NCI-H1417 treated with DMSO at 0.1 percent for 48 hours (cell line): Measurements from ENCODE around the gene GRM7.

Experiments used
- DNase-seq: peaks from one replicate; lab custom pipeline; 2025; lab: John Stamatoyannopoulos, UW

The GRM7 gene

GRCh38 chr3:7400360-7400759 is 539.4 kb downstream of the GRM7 start:
- no peak for DNase-seq

DNA sequence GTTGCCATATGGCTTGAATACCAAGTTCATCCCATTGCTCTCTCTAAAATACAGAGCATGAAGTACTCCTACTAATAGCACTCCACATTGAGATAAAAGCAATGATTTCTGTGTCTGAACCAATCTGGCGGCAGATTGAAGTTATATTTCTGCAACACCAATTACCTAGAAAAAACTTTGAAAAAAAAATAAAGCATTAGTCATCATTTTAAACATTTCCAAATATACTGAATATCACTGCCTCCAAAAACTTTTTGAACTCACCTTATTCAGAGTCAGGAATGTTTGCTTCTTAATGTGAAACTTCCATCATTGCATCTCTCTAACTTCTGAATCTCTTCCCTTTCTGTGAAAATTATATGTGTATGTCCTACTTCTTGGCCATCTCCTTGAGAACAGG is 540.5 kb downstream of the GRM7 start:
- no peak for DNase-seq

DNA sequence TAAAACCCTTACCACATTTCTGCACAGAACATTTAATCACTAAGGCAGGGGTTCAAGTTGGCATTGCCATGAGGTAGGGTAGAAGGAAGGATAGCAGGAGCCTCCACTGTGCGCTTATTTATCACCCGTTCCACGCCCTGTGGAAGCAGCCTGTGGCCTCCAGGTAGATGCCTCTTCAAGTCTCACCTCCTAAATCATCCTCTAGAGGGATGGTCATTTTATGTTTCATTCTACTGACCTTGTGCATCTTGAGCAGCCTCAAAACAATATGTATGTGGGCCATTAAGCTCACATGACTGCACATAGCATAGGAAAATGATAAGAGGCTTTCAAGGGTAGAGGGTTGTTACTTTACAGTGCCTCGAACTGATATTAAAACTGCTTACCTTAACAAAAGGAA is 546.2 kb downstream of the GRM7 start:
- no peak for DNase-seq

GRCh38 chr3:7410782-7411181 is 549.9 kb downstream of the GRM7 start:
- DNase-seq = no peak

- no peak for DNase-seq
These were observed 560.1 kb downstream of the GRM7 start for GRCh38 chr3:7421065-7421464.

GRCh38 chr3:7423036-7423435 is 562.1 kb downstream of the GRM7 start:
- no peak for DNase-seq

DNA sequence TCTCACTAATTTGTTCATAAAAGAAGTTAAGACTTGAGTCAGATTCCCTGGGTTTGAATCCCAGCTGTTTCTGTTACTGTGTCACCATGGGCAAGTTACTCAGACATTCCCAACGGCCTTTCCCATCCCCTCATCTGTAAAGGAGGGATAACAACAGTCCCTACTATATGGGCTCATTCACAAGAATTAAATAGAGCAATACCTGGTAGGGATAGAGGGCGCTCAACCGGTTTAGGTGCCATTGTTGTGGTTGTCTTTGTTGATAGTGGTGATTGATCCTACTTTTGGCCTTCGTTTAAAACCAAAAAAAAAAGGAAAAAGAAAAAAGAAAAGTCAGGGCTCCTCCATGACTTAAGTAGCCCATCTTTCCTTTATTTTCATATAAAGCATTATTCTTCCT is 563.1 kb downstream of the GRM7 start:
- no peak for DNase-seq

- DNase-seq = no peak
These were observed 567.3 kb downstream of the GRM7 start for GRCh38 chr3:7428206-7428718.

DNA sequence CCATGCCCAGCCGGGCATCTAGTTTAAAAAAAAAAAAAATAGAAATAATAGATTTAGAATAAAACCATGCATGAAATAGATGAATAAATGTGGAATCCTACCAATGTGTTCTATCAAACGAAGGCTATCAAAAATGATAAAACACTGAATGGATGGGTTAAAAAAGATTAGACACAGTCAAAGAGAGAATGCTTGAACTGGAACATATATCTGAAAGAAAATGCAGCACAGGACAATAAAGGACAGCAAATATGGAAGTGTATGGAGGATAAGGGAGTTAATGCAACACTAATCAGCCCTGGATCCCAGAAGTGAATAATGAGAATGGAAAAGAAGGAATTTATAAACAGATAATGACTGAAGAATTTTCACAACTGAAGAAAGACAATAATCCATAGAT is 571.7 kb downstream of the GRM7 start:
- no peak for DNase-seq

- DNase-seq = no peak
These were observed 572.2 kb downstream of the GRM7 start for GRCh38 chr3:7433073-7433472.

- DNase-seq = no peak
These were observed 575.6 kb downstream of the GRM7 start for GRCh38 chr3:7436542-7436941.

DNA sequence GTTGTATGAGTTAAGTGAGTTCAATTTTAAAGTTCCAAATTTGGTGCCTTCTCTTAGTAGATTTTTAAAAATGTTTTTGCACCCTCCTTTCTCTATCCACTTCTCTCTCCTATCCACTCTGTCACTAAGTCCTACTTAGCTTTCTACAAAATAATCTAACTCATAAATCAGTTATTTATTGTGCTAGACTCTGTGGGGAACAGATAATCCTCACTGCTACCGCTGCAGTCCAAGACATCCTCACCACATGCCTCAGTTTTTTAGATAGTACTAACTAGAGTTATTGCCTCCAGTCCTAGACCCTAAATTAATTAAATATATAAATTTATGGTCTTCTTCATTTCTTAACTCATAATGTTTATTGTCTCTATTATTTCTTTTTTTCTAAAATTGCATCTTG is 576.3 kb downstream of the GRM7 start:
- no peak for DNase-seq

DNA sequence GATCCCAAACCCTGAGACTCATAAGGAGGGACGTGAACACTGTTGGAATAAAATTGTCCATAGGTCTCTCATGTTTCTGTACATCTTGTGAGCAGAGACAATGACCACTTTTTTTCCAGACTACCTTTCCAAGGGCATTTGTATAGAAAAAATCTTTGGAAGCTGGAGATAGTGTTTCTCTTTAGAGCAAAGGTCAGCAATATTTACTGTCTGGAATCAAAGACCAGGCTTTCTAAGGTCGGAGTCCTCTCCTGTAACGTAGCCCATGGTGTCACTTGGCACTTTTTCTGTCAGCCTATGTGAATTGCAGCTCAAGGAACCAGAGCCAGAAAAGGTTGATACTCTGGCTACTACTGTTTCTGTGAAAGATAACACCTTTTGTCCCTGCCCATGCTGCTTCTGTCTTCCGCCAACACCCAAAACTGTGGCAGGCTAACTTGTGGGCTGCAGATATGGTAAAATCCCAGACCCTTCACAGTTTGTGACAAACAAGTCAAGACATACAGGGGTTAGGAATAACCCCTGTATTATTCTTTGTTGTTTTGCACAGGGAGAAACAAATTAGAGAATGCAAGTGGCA is 578.3 kb downstream of the GRM7 start:
- DNase-seq = no peak

DNA sequence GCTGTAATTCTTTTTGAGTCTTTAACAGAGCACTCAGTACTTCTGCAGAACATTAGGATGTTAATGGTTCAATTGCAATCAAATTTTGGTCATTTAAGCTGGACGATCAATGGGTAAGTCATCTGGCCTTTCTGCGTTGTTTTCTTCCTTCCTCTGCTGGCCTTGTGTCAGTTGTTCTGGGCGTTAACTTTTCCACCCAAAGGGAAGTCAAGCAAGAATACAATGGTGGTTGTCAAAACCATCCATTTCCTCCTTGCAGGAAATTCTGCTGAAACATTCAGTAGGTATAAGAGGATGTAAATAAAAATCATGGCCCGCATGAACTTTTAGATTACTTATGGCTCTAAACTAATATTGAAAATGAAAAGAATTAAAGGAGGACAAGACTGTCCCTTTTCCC is 584.0 kb downstream of the GRM7 start:
- no peak for DNase-seq

DNA sequence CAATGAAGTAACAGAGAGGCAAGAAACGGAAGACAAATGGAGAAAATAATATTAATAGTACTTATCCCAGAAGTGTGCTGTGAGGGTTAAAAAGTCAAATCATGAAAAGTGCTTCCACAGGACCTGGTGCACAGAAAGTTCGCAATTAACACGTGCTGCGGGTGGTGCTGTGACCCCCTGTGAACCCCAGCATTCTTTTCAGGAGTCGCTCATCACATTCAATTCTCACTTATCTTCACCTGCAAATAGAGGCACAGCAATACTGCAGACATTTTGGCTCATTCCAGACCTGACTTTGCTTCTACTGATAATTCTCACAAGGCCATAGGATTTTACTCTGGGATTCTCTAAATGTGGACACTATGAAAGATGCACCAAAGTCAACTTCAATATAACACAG is 584.4 kb downstream of the GRM7 start:
- DNase-seq = no peak

- no peak for DNase-seq
These were observed 586.4 kb downstream of the GRM7 start for GRCh38 chr3:7447197-7447769.

DNA sequence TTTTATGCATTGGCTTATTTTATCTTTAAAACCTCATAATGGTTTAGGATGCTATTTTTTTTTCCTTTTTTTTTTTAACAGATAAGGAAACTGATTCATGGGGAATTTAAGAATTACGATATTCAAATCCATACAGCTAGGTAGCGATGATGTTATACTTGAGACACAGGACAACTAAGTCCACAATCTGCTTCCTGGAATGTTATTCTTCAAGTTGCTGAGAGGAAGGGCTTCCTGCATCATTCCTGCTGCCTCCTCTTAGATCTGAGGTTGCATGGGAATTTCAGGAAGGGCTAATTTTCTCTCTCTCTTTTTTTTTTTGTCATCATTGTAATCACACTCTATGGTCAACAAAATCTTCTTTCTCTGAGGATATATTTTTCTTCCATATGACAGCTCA is 595.5 kb downstream of the GRM7 start:
- no peak for DNase-seq

DNA sequence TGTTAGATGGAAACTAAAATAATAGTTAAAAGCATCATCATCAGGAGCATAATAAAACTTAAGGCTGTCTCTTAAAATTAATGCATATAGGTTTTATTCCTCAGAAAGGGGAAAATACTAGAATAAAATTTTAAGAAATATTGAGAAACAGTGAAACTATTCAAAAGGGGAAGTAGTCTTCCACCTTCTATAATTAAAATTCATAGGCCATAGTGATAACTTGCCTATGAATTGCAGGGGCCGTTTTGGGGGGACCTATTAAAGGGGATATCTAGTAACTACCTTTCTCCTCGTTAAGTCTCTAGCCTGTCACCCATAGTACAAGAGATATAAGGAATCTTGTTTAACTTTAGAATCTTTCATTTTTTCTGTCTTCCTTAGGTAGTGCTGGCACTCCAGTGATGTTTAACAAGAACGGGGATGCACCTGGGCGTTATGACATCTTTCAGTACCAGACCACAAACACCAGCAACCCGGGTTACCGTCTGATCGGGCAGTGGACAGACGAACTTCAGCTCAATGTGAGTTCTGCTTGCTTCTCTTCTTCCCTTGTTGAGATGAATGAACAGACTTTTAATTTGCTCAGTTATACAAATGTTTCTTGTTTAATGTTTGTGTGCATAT is 600.4 kb downstream of the GRM7 start:
- DNase-seq = no peak

DNA sequence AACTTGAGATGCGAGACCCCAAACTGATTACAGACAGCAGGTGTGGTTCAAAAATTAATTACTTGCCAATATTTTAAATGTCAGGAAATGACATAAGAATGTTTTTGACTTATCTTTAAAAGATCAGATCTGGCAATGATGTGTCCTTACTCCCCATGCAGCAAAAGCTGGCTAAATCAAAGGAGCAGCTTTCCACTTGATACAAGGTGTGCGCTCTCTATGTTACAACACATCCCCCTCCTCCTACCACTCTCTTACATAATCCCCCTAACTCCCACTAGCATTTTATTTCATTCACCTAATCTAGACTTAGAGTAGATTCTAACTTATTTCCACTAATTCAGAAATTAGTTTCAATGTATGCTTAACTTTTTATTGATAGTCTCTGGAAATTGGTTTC is 609.0 kb downstream of the GRM7 start:
- no peak for DNase-seq

GRCh38 chr3:7484636-7485035 is 623.7 kb downstream of the GRM7 start:
- no peak for DNase-seq

- DNase-seq = no peak
These were observed 626.8 kb downstream of the GRM7 start for GRCh38 chr3:7487763-7488162.

GRCh38 chr3:7489417-7489816 is 628.5 kb downstream of the GRM7 start:
- no peak for DNase-seq

DNA sequence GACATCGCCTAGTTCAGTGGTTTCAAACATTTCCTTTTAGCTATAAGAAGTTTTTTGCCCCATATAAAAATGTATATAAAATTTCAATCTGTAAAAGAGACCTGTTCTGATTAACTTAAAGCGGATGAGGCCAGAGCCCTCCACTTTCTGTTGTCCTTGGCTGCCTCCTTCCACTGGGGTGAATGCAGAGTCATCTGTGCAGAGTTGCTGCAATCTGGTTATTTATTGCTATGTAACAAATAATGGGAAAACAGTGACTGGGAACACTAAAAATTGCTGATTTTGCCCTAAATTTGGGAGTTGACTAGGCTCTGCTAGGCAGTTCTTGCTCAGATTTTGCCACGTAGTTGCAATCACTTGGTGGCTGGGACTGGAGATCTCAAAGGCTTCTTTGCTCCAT is 637.8 kb downstream of the GRM7 start:
- DNase-seq = no peak

DNA sequence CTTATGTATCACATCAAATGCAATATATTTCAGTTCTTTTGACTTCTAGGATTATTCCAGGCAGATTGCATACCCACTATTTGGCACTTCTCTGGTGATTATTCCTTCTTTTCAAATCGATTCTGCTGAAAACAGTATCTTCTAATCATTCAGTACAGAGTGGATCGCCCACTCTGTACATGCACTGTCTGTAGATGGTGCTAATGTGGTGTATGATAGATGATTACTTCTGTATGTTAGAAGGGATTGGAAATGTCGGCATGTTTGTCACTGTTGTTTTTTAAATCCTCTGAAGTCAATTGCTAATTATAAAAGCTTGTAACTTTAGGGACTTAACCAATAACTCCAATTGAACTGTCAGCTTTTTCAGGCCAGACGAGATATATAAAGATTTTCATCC is 642.5 kb downstream of the GRM7 start:
- no peak for DNase-seq
